Neuronal stem cell (in vitro differentiated cells): ENCODE results near the gene CLEC4F.

Experiments used
- DNase-seq: peaks from one replicate; pipeline ENCODE4 v3.0.0-alpha.2; 2013; ENCODE audit warnings: low spot score
- H2AFZ ChIP-seq: one replicate; pipeline ENCODE4 v1.6.1; 2013; ENCODE audit warnings: mild to moderate bottlenecking, low read length, inconsistent platforms
- H2AK5ac ChIP-seq: 2 replicates; pipeline ENCODE4 v1.6.1; 2013; ENCODE audit warnings: low read depth, mild to moderate bottlenecking, inconsistent platforms, low read length, moderate library complexity, mixed read lengths
- H2BK120ac ChIP-seq: 2 replicates; pipeline ENCODE4 v1.6.1; 2013; ENCODE audit warnings: low read depth, mild to moderate bottlenecking, inconsistent platforms, low read length, moderate library complexity, mixed read lengths
- H2BK12ac ChIP-seq: one replicate; pipeline ENCODE4 v1.6.1; 2013; ENCODE audit warnings: low read length, inconsistent platforms
- H2BK15ac ChIP-seq: 2 replicates; pipeline ENCODE4 v1.6.1; 2013; ENCODE audit warnings: mild to moderate bottlenecking, low read length, inconsistent platforms, mixed read lengths
- H2BK5ac ChIP-seq: one replicate; pipeline ENCODE4 v1.6.1; 2013; ENCODE audit warnings: inconsistent platforms, mild to moderate bottlenecking, low read length, moderate library complexity
- H3K14ac ChIP-seq: one replicate; pipeline ENCODE4 v1.6.1; 2013; ENCODE audit warnings: low read length, inconsistent platforms
- H3K18ac ChIP-seq: 2 replicates; pipeline ENCODE4 v1.6.1; 2013; ENCODE audit warnings: low read length, inconsistent platforms
- H3K23ac ChIP-seq: 2 replicates; pipeline ENCODE4 v1.6.1; 2013; ENCODE audit warnings: low read depth, mild to moderate bottlenecking, mixed read lengths, low read length, inconsistent platforms; ENCODE audit not compliant: poor library complexity
- H3K27ac ChIP-seq: replicated peaks from 3 replicates; pipeline ENCODE4 v1.5.1; 2013; ENCODE audit warnings: low read length, inconsistent platforms
- H3K27me3 ChIP-seq, 3 experiments: 2 replicates each; pipeline ENCODE4 v1.6.1; 2013; ENCODE audit warnings: low read length in 3 of 3, mild to moderate bottlenecking in 2 of 3, inconsistent platforms in 1 of 3, low read depth in 1 of 3, mixed read lengths in 1 of 3, moderate library complexity in 1 of 3; ENCODE audit not compliant: control insufficient read depth in 3 of 3, insufficient read depth in 3 of 3
- H3K36me3 ChIP-seq, 2 donors: replicated peaks in 1 of 2; 2 replicates each; pipeline ENCODE4 v1.6.1; 2013; ENCODE audit warnings: low read length in 2 of 2; ENCODE audit not compliant: control insufficient read depth in 2 of 2, insufficient read depth in 2 of 2
- H3K4ac ChIP-seq: 2 replicates; pipeline ENCODE4 v1.6.1; 2013; ENCODE audit warnings: inconsistent platforms, mild to moderate bottlenecking, low read length, moderate library complexity
- H3K4me1 ChIP-seq, 2 donors: 1 replicate in 1 of 2; 2 replicates in 1 of 2; pipeline ENCODE4 v1.6.1; 2013; ENCODE audit warnings: low read length in 2 of 2, low read depth in 1 of 2; ENCODE audit not compliant: control insufficient read depth in 2 of 2, insufficient read depth in 1 of 2
- H3K4me2 ChIP-seq: one replicate; pipeline ENCODE4 v1.6.1; 2013; ENCODE audit warnings: mild to moderate bottlenecking, low read length, inconsistent platforms; ENCODE audit not compliant: insufficient read depth, poor library complexity, severe bottlenecking
- H3K4me3 ChIP-seq, 2 donors: 2 replicates each; pipeline ENCODE4 v1.5.1; 2013; ENCODE audit warnings: low read length in 2 of 2, mild to moderate bottlenecking in 2 of 2, inconsistent platforms in 1 of 2, moderate library complexity in 1 of 2
- H3K79me1 ChIP-seq: one replicate; pipeline ENCODE4 v1.6.1; 2013; ENCODE audit warnings: low read depth, mild to moderate bottlenecking, inconsistent platforms, low read length, moderate library complexity
- H3K9ac ChIP-seq: one replicate; pipeline ENCODE4 v1.6.1; 2013; ENCODE audit warnings: mild to moderate bottlenecking, low read depth, low read length, inconsistent platforms; ENCODE audit not compliant: poor library complexity
- H3K9me3 ChIP-seq, 2 donors: replicated peaks in 1 of 2; 2 replicates each; pipeline versions ENCODE3 to v1.6.1; 2013; ENCODE audit warnings: low read length in 2 of 2, mild to moderate bottlenecking in 2 of 2, inconsistent platforms in 1 of 2, low read depth in 1 of 2, mixed read lengths in 1 of 2, moderate library complexity in 1 of 2; ENCODE audit not compliant: control insufficient read depth in 2 of 2, insufficient read depth in 1 of 2
- H4K8ac ChIP-seq: one replicate; pipeline ENCODE4 v1.6.1; 2013; ENCODE audit warnings: low read depth, mild to moderate bottlenecking, inconsistent platforms, low read length, moderate library complexity
- H4K91ac ChIP-seq: one replicate; pipeline ENCODE4 v1.6.1; 2013; ENCODE audit warnings: low read length, low read depth, mild to moderate bottlenecking, inconsistent platforms; ENCODE audit not compliant: poor library complexity
- WGBS, 2 donors: extraction: QIAGEN DNeasy Blood & Tissue Kit; methylation state at CpG; one replicate each; pipeline ENCODE4 v1.1.7; 2013; ENCODE audit warnings: missing lambda C conversion rate in 2 of 2, mixed read lengths in 1 of 2; ENCODE audit not compliant: insufficient read length in 2 of 2, insufficient replicate concordance in 1 of 2; ENCODE audit errors: extremely low coverage in 2 of 2; 5-methylcytosine and 5-hydroxymethylcytosine counted together

Gene CLEC4F

GRCh38 chr2:70854411-70854810 is 34.0 kb upstream of the CLEC4F start:
- Histone ChIP-seq H2BK15ac (no peak overlapping the region), H3K27ac (no peak overlapping the region), H3K27me3 (peaks cover 0 to 17% (median 0%) of the 10 kb centered on the region in 3 experiments), H2BK12ac (no peak overlapping the region), H3K4me1 (peaks cover 2% of the 10 kb centered on the region in 2 donors), H2AFZ (no peak overlapping the region), H3K18ac (no peak overlapping the region), H4K8ac (no peak overlapping the region), H3K4me3 (no peak overlapping the region), H3K23ac (no peak overlapping the region), H2AK5ac (no peak overlapping the region), H3K9ac (no peak overlapping the region), H4K91ac (no peak overlapping the region), H2BK5ac (no peak overlapping the region), H3K14ac (no peak overlapping the region), H3K36me3 (no peaks in the 10 kb centered on the region), H3K79me1 (no peaks in the 10 kb centered on the region), H3K4ac (no peak overlapping the region), H2BK120ac (no peak overlapping the region), H3K4me2 (no peak overlapping the region), H3K9me3 (no peaks in the 10 kb centered on the region)
- no peak for DNase-seq
- WGBS, 2 donors, result no CpG with 5 or more reads among the region's 4 CpGs

- Histone ChIP-seq H2BK12ac (no peak overlapping the region), H2BK5ac (no peak overlapping the region), H3K4ac (no peak overlapping the region), H2AFZ (no peak overlapping the region), H3K14ac (no peak overlapping the region), H3K18ac (no peak overlapping the region), H3K9ac (no peak overlapping the region), H4K91ac (no peak overlapping the region), H2BK120ac (no peak overlapping the region), H2AK5ac (no peak overlapping the region), H3K79me1 (no peaks in the 10 kb centered on the region), H3K27ac (no peak overlapping the region), H3K4me2 (no peak overlapping the region), H3K27me3 (peaks cover 0 to 12% (median 0%) of the 10 kb centered on the region in 3 experiments), H4K8ac (no peak overlapping the region), H3K9me3 (no peaks in the 10 kb centered on the region), H2BK15ac (no peak overlapping the region), H3K4me1 (peaks cover 2% of the 10 kb centered on the region in 2 donors), H3K4me3 (no peak overlapping the region), H3K36me3 (no peaks in the 10 kb centered on the region), H3K23ac (no peak overlapping the region)
- no peak for DNase-seq
- no CpG with 5 or more reads among the region's 1 CpG for WGBS, 2 donors
Measured at GRCh38 chr2:70852824-70853223, 32.4 kb upstream of the CLEC4F start.

GRCh38 chr2:70851704-70852103 is 31.3 kb upstream of the CLEC4F start:
- no peaks in the 10 kb centered on the region for H3K79me1 ChIP-seq
- DNase-seq, result no peak
- H3K9ac ChIP-seq, result no peak overlapping the region
- WGBS, 2 donors, result no CpG with 5 or more reads among the region's 4 CpGs
- H2BK120ac ChIP-seq, result no peak overlapping the region
- no peak overlapping the region for H3K18ac ChIP-seq
- no peak overlapping the region for H2BK5ac ChIP-seq
- H2BK12ac ChIP-seq, result no peak overlapping the region
- no peak overlapping the region for H3K23ac ChIP-seq
- H2AK5ac ChIP-seq, result no peak overlapping the region
- peaks cover 2% of the 10 kb centered on the region in 2 donors for H3K4me1 ChIP-seq
- H3K4me2 ChIP-seq, result no peak overlapping the region
- H4K91ac ChIP-seq, result no peak overlapping the region
- no peak overlapping the region for H3K14ac ChIP-seq
- H3K27me3 ChIP-seq, result peaks cover 0 to 9% (median 0%) of the 10 kb centered on the region in 3 experiments
- no peak overlapping the region for H3K4me3 ChIP-seq
- no peak overlapping the region for H4K8ac ChIP-seq
- no peak overlapping the region for H3K27ac ChIP-seq
- no peaks in the 10 kb centered on the region for H3K36me3 ChIP-seq
- H2AFZ ChIP-seq, result no peak overlapping the region
- no peaks in the 10 kb centered on the region for H3K9me3 ChIP-seq
- no peak overlapping the region for H3K4ac ChIP-seq
- H2BK15ac ChIP-seq, result no peak overlapping the region

- Histone ChIP-seq H3K14ac (no peak overlapping the region), H4K8ac (no peak overlapping the region), H3K27ac (no peak overlapping the region), H3K79me1 (no peaks in the 10 kb centered on the region), H3K9me3 (no peaks in the 10 kb centered on the region), H2AFZ (peak overlapping the region; percentile 76), H2BK5ac (no peak overlapping the region), H3K18ac (no peak overlapping the region), H2BK12ac (no peak overlapping the region), H3K23ac (no peak overlapping the region), H2BK120ac (no peak overlapping the region), H4K91ac (no peak overlapping the region), H3K9ac (no peak overlapping the region), H2BK15ac (no peak overlapping the region), H3K4ac (no peak overlapping the region), H3K4me1 (peaks cover 2% of the 10 kb centered on the region in 2 donors), H2AK5ac (no peak overlapping the region), H3K36me3 (no peaks in the 10 kb centered on the region), H3K27me3 (peaks cover 0 to 6% (median 0%) of the 10 kb centered on the region in 3 experiments), H3K4me3 (no peak overlapping the region), H3K4me2 (no peak overlapping the region)
- no peak for DNase-seq
- WGBS, 2 donors, result no CpG with 5 or more reads among the region's 2 CpGs
Measured at GRCh38 chr2:70850925-70851324, 30.5 kb upstream of the CLEC4F start.
